HG03196 (cell line): Measurements from ENCODE around the gene NRBP1.
A peak's percentile ranks its signal among the peaks of the same experiment; 100 is the strongest.

Experiments used
- ATAC-seq: cut with Tn5 transposase; IDR thresholded peaks from one replicate; pipeline ENCODE4 v1.9.1; 2021; ENCODE audit not compliant: unreplicated experiment

Gene NRBP1

DNA sequence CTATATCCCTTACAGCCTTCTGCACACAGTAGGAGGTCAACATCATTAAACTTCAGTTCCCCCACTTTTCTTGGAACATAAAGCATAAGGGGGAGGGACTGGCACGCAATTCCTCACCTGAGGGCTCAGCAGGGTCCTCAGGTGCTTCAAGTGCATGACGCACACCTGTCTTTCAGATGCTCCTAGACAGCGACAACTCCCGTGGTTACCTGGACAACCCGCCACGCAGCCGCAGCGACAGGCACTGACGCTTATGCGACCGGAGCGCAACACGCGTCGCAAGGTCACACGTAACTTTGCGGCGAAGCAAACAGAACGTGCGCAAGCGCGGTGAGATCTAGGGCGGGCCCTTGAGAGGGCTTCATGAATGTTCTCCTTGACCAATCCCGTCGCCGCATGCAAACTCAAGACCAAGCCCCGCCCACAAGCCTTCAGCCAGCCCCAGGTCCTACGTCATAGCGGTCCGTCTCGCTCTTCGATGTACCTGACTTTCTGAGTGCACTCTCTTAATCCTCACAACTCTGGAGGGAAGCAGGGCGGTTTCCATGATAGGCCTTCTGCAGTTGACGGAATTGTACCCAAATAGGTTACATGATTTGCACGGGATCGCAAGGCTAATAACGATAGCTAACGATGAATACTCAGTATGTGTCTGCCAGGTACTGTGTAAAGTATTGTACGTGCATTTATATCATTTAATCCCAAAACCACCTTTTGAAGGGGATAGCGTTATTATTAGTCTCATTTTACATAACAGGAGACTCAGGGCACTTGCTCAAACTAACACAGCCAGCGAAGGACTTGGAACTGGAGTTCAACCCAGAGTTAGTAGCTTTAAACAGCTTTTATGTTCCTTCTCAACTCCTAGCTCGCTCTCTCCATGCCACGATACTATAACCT lies 61.3 kb downstream of the NRBP1 start, which contains the start of gene IFT172:
Gene IFT172 (minus strand): TSS at position 246 of the 900 bp plus-strand sequence. CDS start 90 bp downstream, at position 156.
- ATAC-seq, result peak; percentile 96
